SKM-1 treated with dmso at 0.1 percent for 144 hours (cell line): Measurements from ENCODE around the gene PTPRD.
"Not testable (repeated sequence)": the region's sequence is repeated elsewhere in the genome, so short reads cannot be mapped to it uniquely, and the experiment has no call there.

ENCODE experiments used
- DNase-seq: peaks from one replicate; lab custom pipeline; 2025; ENCODE audit not compliant: unreplicated experiment; lab: John Stamatoyannopoulos, UW

PTPRD gene

DNA sequence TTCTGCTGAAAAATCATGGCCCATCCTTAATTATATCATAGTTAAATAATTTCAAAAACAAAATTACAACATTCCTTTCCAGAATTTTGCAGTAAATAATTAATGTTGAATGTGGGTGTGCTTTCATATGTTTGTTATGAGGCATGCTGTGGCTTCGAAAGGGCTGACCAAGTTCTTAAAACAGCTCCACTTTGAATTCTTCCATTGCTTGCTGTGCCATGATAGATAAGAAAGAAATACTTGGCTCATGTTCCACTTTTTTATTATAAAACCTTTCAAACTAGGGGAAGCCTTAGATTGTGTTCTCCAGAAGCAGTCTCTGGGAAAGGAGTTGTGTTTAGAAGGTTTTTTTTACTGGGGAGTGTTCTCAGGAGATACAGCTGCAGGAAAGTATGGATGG, 1534.5 kb downstream of the PTPRD start:
- DNase-seq = no peak

DNA sequence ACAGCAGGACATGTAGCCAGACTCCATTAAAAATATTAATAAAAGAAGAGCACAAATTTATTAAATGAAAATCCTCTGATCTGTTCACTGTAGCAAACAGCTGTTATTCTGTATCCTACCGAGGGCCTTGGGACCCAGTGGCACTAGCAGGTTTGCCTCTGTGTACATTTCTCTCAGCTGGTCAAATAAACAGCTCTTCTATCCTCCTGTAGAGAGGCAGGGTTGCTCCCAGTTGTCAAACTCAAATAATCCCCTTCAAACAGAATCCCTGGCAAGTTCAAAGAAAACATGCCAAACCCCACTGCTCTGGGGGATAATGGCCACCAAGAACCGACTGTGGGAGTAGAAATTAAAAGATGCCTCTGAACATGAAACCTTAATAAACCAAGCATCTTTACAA, 1551.2 kb downstream of the PTPRD start:
- no peak for DNase-seq

DNA sequence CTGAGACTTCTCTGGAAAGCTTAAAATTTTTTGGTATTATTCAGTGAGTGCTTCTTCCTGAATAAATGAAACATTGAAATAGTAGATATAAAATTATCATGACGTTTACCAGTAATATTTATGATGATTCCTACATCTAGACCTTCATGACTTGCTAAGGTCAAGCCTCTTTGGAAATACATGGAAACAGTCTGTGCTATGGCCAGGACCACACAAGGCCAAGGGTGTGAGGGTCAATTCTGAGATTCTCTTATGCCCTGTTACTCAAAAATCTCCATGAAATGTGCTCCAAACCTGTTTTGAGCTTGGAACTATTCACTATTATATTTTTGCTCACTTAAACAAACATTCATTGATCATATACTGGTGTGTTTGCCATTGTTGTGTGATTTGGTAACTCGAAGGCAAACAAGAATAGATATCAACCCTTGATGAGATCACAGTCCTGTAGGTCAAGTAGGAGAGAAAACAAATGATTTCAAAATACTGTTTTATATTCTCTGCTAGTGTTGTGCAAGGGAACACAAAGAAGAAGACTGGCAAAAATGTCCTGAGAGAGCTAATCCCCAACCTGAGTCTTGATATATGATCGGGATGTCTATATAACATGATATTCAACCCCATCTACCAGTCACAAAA, 1558.3 kb downstream of the PTPRD start:
- no peak for DNase-seq

DNA sequence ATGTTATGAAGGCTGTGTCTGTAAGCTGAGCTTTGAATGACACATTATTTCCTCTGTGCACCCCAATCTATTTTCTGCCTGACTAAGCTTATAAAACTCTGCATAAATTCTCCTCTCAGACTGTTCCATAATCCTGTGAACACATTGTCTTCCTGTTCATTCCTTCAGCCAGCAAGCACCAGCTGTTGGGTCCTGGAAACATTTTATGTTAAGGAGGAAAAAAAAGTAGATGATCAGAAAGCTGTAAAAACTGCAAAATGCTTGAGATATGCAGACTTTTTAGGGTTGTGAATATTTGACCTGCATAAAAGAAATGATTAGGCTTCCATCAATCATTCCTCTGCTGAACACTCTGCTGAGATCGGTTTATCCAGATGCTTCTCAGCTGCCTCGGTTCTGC, 1567.2 kb downstream of the PTPRD start:
- no peak for DNase-seq

DNA sequence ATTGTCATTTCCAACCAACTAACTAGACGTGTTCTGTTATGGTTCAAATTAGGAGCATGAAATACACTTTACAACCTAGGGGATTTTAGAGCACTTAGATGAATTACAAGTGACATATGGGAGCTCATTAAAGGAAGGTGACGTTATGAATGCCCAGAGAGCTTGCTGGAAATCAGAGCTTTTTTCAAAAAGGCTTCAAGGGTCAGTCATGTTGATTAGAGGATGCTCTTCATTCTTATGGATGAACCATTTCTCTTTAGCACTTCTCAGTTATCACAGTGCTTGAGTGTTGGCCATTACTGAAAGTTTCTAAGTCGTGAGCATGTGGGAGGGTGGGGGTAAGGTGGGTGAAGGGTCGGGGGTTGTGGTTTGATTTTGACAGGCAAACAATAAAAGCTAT, 1567.7 kb downstream of the PTPRD start:
- no peak for DNase-seq

DNA sequence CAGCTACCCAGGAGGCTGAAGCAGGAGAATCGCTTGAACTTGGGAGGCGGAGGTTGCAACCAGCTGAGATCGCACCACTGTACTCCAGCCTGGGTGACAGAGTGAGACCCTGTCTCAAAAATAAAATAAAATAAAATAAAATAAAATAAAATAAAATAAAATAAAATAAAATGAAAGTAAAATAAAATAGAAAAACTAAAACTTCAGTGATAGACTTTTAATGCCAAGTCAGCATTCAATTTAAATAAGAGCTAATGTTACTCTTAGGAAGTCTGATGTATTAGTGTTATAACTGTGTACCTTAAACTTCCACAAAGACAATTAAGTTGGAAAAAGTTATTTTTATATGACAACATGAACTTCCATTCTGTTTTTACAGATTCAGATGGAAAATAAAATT, 1569.0 kb downstream of the PTPRD start:
- not testable (repeated sequence) for DNase-seq

DNA sequence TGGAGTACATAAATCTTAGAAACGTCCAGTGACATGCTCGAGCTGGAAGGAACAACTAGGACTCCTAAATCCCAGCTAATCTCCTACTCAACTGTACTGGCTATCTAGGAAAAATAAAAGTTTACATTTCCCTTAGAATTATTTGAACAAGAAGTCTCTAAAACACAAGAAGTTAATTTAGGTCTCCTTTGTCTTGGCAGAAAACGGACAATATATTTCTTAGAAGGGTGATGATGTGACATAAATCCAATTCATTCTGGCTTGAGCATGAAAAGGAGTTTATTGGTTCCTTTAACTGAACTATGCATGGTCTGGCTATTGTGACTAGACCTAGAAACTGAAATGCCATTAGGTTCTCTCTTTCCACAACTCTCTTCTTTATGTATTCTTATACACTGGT, 1571.0 kb downstream of the PTPRD start:
- DNase-seq = no peak

DNA sequence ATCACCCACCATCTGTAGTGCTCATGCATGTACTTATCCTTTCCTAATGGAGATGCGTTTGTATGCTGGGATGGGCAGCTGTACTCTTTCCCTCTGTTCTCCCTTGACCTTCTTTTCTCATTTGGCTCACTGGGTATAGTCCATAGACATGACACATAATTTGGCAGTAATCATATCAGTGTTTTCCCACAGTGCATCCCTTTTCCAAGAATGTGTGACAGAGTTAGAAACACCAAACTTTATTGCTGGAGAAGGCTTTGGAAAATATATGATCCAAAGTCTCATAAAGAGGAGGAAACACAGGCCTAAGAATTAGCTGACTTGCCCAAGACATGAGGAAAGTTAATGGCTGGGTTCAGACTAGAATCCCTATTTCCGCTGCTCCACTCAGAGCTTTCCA, 1579.8 kb downstream of the PTPRD start:
- DNase-seq = no peak

DNA sequence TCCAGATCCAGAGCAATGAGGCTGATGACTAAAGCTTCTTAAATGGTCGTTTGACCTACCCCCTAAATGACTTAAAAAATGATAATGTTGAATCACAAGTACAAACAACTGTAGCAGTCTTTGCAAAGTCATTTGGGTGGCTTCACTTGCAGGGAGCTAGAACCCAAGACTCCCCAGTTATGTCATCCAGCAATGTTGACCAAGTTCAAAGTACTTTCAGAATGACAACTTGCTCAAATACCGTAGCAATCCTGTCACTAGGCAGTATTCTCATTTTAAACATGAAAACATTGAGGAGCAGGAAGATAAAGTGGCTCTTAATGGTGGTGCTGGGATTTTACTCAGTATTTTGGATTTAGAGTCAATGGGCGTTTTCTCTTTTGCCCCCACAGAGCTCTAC, 1596.2 kb downstream of the PTPRD start:
- DNase-seq = no peak

DNA sequence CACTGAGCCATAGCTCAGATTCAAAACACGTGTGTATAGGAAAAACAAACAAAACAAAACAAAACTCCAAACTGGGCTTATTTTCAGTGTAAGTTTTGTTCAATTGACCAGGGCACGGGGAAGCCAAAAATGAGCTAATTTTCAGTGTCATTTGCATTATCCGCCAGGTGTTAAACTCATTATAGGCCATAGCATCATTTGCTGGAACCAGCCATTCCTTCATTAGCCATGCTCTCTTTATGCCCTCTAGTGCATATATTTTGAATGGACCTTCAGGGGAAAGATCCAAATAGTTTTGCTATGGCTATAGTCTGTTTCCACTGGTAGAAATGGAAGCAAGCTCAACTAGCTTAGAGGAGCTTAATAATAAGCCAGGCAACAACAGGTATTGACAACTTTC, 1608.0 kb downstream of the PTPRD start:
- DNase-seq = no peak

DNA sequence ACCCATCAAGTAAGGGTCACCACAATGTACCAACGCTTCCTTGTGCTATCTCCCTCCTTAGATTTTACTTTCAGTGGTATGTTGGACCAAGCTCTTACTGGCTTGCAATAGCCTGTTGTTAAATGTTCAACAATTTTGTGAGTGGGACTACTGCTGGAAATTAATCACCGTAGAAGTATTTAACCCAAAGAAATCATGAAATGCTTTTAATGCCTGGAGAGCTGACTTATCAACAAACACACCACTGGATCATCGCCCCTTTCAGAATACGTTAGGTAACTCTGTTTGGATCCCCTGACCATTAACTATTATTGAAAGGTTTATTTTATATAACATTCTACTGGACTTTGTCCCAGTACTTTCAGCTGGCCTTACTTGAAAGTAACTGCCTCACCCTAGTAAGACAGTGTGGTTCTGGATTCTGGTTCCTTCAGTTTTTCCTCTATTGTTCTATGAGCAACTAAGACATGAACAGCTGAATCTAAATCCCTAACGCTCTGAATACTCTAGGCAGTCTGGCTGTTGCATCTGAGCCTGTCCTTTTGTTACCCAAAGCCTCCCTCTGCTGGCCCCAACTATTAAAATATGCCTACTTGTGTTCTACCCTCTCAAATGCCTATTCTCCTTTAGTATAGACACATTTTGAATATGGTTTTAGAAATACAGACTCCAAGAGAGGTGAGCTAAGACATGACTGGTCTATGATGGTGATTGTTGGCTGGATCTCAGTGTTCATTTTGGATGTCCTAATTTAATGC, 1609.8 kb downstream of the PTPRD start:
- DNase-seq = no peak

DNA sequence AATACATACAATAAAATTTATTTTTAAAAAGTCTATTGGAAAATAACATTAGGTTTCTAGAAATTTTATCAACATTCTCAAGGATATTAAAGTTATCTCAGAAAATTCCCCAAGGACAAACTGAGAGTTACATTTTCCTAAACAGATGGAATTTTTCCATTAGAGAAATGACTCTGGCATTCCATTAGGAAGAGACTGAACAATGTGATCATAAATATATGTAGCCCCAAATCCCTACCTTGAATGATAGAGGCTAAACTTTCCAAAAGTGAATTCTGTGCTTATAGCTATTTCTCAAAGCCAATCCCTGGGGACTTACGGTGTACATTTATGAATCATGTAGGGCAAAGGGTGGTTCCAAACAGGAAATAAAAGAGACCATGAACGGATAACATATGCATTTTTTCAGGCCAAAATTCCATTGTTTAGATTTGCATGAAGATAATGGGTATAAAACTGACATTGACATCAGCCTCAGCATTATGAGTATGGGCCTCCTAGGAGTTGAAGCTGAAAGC, 1632.2 kb downstream of the PTPRD start:
- no peak for DNase-seq

DNA sequence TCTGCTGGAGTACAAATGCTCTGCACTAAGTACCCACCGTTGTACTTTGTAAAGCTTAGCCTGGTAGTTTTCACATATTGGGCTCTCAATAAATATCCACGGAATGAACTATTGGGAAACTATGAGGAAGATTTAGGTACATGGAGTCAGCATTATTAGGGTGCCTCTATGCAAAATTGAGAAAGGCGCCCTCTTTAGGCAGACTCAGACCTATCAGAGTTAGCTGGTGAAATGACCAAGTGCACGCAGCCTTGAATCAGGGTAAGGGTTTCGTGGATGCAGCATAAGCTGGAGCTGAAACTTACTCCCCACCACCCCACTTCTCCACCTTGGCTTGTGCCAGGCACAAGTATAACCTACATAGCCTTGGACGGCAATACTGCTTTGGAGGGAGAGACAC, 1634.5 kb downstream of the PTPRD start:
- no peak for DNase-seq

DNA sequence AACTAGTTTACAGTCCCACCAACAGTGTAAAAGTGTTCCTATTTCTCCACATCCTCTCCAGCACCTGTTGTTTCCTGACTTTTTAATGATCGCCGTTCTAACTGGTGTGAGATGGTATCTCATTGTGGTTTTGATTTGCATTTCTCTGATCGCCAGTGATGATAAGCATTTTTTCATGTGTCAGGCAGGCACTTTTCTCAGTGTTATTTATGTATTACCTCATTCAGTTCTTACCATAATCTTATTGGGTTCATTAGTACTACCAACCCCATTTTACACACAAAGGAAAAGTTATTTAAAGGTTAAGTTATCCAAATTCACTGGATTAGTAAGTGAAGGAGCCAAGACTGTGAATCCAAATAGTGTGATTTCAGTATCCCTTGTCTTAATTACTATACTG, 1644.5 kb downstream of the PTPRD start:
- not testable (repeated sequence) for DNase-seq

DNA sequence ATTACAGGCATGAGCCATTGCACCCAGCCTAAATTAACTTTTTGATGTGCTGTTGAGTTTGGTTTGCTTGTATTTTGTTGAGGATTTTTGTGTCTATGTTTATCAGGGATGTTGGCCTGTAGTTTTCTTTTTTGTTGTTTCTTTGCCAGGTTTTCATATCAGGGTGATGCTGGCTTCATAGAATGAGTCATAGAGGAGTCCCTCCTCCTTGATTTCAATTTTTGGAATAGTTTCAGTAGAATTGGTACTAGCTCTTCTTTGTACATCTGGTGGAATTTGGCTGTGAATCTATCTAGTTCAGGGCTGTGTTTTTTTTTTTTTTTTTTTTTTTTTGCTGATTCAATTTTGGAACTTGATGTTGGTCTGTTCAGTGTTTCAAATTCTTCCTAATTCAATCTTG, 1648.9 kb downstream of the PTPRD start:
- no peak for DNase-seq

DNA sequence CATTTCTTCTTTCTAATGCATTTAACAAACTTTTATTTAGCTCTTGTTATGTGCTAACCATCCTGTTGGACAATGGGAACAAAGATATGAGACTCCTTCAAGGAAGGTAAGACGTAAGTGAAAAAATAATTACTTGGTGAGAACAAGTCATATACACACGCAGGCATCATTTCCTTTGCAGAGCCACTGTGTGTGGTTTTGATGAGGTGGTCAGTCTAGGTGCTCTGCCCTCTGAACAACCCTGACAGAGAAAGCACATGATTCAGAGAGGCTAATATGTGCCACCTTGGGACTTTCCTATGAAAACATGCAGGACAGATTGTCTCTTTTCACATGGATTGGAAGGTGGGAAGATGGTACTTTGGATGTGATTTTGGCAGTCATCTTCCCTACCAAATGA, 1650.7 kb downstream of the PTPRD start:
- DNase-seq = no peak

DNA sequence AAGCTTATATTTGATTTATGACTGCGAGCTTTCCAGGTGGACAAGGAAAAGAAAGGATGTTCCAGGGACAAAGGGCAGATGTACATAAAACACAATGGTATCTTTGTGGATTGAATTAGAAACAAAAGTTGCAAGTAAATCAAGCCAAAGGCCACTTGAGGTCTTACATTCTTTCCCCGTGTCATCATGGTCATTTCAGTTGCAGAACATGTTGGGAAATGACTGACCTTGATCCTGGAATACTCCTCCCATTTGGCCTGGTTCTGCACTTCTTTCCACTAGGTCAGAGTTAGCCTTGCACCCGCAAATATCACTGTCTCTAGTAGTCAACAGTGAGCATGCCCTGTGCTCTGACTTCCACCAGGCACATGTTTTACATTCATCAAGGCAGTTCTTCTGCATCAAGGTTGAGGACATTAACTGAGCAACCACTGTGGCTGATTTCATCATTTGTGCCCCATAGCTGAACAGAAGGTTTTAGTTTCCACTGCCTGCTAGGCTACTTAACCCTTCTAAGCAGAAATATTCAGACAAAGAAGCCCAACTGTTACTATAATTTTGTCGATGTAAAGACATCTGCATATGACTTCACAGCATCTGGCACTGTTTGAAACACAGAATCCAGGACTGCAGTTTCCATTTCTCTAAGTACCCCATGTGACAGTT, 1651.5 kb downstream of the PTPRD start:
- DNase-seq = no peak

DNA sequence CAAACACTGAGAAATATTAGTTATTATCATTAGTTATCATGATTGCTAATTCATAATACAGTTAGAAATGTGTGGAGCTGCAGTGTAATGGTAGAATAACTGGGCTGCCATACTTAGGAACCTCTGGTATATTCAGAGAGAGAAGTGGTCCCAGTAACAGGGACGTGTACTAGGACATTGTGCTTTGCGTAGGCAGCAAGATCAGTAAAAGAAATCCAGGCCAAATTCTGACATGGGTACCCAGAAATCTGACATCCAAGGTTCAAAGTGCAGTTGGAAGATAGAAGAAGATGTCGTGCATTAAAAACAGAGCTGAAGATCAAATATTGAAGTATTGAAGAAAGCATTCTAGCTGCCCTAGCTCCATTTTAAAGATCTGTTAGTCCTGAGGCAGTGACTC, 1652.5 kb downstream of the PTPRD start:
- DNase-seq = no peak

DNA sequence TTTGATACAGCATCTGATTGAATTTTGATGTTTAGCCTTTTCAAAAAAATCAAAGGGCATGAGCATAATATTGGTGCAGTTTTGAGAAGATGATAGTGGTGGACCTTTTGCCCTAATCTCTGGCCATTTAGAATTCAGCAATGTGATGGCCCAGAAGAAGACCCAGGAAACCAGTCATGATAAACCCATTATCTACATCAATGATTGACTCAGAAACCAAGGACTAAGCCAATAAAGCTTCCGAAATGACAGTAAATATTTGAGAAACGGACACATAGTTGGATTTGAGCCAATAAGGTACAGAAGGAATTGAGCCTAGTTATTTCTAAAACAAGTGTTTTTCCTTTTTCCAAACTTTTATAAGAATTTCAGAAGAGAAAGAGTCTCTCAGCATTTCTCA, 1654.4 kb downstream of the PTPRD start:
- no peak for DNase-seq

DNA sequence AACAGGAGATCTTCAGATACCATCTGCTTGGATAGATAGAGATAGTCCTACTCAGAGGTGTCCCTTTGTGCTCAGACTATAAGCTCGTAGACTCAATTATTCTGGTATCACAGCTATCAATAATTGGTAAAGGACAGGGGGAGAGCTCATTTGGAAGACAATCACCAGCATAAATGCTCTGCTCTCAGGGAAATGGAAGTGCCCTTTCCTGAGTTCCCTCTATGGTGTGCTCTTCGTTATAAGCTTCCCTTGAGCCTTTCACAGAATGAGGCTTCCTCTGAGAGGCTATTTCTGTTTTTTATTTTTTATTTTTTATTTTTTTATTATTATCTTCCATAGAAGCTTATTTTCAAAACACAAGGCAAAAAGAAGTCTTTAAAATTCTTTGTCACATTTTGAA, 1657.5 kb downstream of the PTPRD start:
- no peak for DNase-seq

DNA sequence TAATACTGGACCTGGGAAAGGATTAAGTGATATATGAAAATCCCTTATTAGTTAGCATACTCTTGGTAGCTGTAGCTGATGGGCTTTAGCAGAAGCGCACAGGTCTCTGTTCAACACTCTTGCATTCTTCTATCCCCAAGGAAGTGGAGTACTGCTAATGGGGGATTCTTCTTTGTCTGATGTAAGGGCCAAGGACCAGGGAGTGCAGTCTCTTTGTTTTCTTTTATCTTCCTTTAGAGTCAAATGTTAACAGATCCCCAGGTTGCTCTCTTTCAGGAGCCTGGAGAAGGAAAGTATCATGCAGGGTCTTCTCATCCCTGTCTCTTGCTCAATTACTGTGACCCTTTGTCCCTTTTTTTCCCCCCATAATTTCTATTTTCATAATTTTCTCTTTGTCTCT, 1666.3 kb downstream of the PTPRD start:
- DNase-seq = no peak

DNA sequence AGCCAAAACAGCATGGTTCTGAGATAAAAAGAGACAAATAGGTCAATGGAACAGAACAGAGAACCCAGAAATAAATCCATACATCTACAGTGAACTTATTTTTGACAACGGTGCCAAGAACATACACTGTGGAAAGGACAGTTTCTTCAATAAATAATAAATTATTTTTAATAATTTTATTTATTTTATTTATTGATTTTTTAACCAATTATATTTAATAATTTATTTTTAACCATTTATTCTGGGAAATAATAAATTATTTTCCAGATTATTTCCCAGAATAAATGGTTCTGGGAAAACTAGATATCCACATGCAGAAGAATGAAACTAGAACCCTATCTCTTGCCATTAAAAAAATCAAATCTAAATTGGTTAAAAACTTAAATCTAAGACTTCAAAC, 1669.4 kb downstream of the PTPRD start:
- DNase-seq = no peak
